Mesothelial cell of epicardium (in vitro differentiated cells): Measurements from ENCODE around the gene TRAF2. TPM values are rescaled to one million over a fixed set of nuclear protein-coding genes. Genes with fewer than 3 reads are reported as not detected.

Source experiments
- DNase-seq, 2 experiments: peaks; one replicate each; pipeline ENCODE4 v3.0.0; 2021; ENCODE audit warnings: low spot score in 2 of 2; ENCODE audit not compliant: unreplicated experiment in 2 of 2
- H3K27ac Mint-ChIP-seq: 2 replicates; pipeline ENCODE4 v1.8.0; 2021; ENCODE audit warnings: mixed read lengths
- H3K27me3 Mint-ChIP-seq: 2 replicates; pipeline ENCODE4 v1.8.0; 2021; ENCODE audit warnings: low read depth, mixed read lengths
- H3K36me3 Mint-ChIP-seq: 2 replicates; pipeline ENCODE4 v1.8.0; 2021; ENCODE audit warnings: mixed read lengths
- H3K4me1 Mint-ChIP-seq: 2 replicates; pipeline ENCODE4 v1.8.0; 2021; ENCODE audit warnings: mixed read lengths
- H3K4me3 Mint-ChIP-seq: 2 replicates; pipeline ENCODE4 v1.8.0; 2021; ENCODE audit warnings: mild to moderate bottlenecking, moderate library complexity, mixed read lengths
- H3K9me3 Mint-ChIP-seq: 2 replicates; pipeline ENCODE4 v1.8.0; 2021; ENCODE audit warnings: mixed read lengths
- CTCF ChIP-seq: fragments of 200-600 bp; sonication (generic); IDR thresholded peaks from one replicate; pipeline ENCODE4 v1.5.0; 2021; ENCODE audit warnings: antibody characterized with exemption; ENCODE audit not compliant: unreplicated experiment
- total RNA-seq: library from RNA; stranded (reverse); gene quantifications from 3 replicates; pipeline ENCODE4 v1.2.1, GENCODE V29; 2021

The TRAF2 gene
- total RNA-seq, 1 donor from 2014 or later: 17.4 TPM

DNA sequence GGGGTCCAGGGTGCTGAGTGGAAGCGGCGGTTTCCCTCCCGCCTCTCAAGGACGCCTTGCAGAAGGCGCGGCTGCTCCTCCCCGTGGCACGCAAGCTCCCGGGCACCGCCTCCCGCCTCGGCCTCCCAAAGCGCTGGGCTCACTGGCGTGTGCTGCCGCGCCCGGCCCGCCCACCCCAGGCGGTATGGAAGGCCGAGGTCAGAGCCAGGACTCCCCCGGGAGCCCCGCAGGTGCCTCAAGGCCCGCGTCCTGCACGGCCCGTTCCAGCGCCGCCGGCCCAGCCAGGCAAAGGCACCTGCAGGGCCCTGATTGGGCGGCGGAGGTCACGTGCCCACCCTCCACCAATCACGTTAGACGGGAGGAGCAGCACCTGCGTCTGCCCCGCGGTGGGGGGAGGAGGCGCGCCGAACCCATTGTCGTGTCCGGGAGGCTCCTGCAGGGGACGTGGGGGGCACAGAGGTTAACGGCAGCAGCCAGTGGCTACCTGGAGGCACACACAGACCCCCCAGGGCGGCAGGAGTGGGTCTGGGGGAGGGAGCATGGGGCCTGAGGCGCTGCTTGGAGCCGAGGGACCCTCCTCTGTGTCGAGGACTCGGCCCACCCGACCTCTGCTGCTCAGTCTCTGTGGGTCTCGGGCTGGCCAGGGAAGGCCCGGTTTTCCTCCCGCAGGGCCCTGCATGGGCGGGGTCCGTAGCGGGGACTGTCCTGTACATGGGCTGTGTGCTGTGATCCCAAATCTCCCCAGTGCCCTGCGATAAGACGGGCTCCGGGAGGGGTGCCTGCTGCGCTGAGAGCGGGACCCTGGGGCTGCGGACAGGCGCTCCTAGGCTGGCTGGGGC, 63.7 kb downstream of the TRAF2 start:
- Mint-ChIP-seq H3K4me3 (peak overlapping the region; percentile 72), H3K36me3 (no peaks in the 10 kb centered on the region), H3K4me1 (peaks cover 7% of the 10 kb centered on the region), H3K27me3 (no peaks in the 10 kb centered on the region), H3K27ac (peak overlapping the region; percentile 96), H3K9me3 (no peaks in the 10 kb centered on the region)
- no peak for TF ChIP-seq CTCF
- DNase-seq: peak; percentile 88 to 97

- peak overlapping the region; percentile 92 for H3K27ac Mint-ChIP-seq
- no peak for TF ChIP-seq CTCF
- H3K36me3 Mint-ChIP-seq: no peaks in the 10 kb centered on the region
- peaks cover 7% of the 10 kb centered on the region for H3K4me1 Mint-ChIP-seq
- H3K9me3 Mint-ChIP-seq: no peaks in the 10 kb centered on the region
- H3K27me3 Mint-ChIP-seq: no peaks in the 10 kb centered on the region
- H3K4me3 Mint-ChIP-seq: peak overlapping the region; percentile 72
- no peak for DNase-seq
These were observed 64.5 kb downstream of the TRAF2 start for GRCh38 chr9:136950656-136951276.

DNA sequence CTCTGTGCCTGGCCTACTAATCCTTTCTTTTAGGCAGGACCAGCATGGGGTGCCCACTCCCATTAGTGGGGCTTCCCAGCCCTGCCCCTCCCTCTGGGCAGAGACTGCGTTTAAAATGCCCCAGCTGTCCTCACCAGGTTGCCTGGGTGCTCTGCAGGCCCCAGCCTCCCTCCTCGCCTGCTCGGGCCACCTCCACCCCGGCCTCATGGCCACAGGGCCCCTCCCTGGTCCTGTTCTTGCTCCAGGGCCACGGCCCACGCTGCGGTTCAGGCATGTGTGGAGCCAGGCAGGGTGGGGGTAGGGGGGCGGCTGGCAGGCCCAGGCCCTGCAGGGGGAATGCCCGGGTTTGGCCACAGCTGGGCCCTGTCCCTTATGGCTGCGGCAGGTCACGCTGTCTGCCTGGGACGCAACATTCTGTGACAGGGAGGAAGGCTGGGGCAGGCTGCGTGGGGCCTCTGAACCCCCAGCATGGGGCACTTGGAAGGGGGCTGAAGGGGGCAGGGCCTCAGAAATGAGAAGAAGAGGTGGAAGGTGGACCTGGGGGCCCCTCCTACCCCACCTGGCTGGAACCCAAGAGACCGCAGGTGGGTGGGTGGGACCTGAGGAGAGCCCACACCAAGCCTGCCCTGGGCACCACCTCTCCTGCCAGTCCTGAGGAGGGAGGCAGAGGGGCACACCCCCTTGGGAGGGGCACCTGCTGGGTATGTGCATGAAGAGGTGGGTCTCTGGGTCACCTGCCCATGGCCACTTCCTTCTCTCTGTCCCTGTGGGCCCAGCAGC, 65.4 kb downstream of the TRAF2 start, which contains the start of gene LCN12:
TSS of gene LCN12 (plus strand) at position 733 of the 780 bp plus-strand sequence. CDS start 55 bp downstream, outside the sequence.
- TF ChIP-seq CTCF: no peak
- no peak for DNase-seq
- Mint-ChIP-seq H3K27me3 (no peaks in the 10 kb centered on the region), H3K9me3 (peaks cover 7% of the 10 kb centered on the region), H3K27ac (no peak within 1 kb of the TSS), H3K36me3 (no peaks in the 10 kb centered on the region), H3K4me3 (no peak within 1 kb of the TSS), H3K4me1 (peaks cover 7% of the 10 kb centered on the region)

DNA sequence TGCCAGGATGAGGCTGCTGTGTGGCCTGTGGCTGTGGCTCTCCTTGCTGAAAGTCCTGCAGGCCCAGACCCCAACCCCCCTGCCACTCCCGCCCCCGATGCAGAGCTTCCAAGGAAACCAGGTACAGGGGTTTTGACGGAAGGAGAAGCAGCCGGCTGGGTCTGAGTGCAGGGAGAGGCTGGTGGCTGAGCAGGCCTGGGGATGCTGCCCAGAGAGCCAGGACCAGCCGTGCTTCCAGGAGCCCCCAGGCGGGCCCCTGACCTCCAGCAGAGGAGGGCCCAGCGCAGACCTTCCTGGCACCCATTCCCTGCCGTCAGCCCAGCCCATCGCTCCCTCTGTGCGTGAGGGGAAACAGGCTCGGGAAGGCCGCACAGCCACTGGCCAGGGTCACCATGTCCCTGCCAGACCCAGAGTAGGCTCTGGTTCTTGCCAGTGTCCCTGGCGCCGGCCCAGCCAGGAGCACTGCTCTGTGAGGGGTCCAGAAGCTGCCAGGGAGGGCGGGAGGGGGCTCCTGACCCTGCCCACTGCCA, 66.1 kb downstream of the TRAF2 start:
- no peak overlapping the region for H3K27ac Mint-ChIP-seq
- no peak overlapping the region for H3K4me3 Mint-ChIP-seq
- no peaks in the 10 kb centered on the region for H3K27me3 Mint-ChIP-seq
- DNase-seq: no peak
- peaks cover 5% of the 10 kb centered on the region for H3K4me1 Mint-ChIP-seq
- no peak for TF ChIP-seq CTCF
- no peaks in the 10 kb centered on the region for H3K36me3 Mint-ChIP-seq
- H3K9me3 Mint-ChIP-seq: peaks cover 8% of the 10 kb centered on the region
